Activated CD8-positive, alpha-beta memory T cell treated with anti-CD3 and anti-CD28 coated beads for 1 hour (primary cell): ENCODE results near the gene GATAD2A.

Experiments
- DNase-seq, 2 donors: peaks; one replicate each; pipeline ENCODE4 v3.0.0-alpha.2; 2020; ENCODE audit warnings: low read depth in 1 of 2; ENCODE audit errors: extremely low read depth in 1 of 2

Gene GATAD2A

DNA sequence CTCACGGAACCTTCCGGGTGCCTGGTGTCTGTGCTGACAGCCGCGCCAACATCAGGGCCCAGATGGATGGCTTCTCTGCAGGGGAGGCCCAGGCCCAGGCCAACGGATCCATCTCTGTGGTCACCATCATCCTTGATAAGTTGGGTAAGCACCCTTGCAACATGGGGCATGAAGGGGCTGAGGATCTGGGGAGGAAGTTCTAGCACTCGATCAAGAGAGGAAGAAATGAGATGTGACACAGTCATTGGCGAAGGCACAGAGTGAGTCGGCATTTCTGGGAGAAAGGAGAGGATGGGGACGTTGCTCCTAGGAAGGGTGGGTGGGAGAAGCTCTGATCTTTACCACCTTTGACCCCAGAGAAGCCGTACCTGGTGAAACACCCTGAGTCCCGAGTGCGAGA lies 137.0 kb downstream of the GATAD2A start:
- no peak for DNase-seq

GRCh38 chr19:19543101-19543500 lies 137.6 kb downstream of the GATAD2A start:
- DNase-seq, result no peak

- DNase-seq, result no peak
Observed at GRCh38 chr19:19543640-19544039, 138.2 kb downstream of the GATAD2A start.

DNA sequence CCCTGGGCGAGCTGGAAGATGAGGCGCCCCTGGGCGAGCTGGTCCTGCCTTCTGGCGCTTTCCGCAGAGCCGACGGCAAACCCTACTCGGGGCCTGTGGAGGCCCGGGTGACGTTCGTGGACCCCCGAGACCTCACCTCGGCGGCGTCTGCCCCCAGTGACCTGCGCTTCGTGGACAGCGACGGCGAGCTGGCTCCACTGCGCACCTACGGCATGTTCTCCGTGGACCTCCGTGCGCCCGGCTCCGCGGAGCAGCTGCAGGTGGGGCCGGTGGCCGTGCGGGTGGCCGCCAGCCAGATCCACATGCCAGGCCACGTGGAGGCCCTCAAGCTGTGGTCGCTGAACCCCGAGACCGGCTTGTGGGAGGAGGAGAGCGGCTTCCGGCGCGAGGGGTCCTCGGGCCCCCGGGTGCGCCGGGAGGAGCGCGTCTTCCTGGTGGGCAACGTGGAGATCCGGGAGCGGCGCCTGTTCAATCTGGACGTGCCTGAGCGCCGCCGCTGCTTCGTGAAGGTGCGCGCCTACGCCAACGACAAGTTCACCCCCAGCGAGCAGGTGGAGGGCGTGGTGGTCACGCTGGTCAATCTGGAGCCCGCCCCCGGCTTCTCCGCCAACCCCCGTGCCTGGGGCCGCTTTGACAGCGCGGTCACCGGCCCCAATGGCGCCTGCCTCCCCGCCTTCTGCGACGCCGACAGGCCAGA lies 138.9 kb downstream of the GATAD2A start:
- DNase-seq, result no peak

DNA sequence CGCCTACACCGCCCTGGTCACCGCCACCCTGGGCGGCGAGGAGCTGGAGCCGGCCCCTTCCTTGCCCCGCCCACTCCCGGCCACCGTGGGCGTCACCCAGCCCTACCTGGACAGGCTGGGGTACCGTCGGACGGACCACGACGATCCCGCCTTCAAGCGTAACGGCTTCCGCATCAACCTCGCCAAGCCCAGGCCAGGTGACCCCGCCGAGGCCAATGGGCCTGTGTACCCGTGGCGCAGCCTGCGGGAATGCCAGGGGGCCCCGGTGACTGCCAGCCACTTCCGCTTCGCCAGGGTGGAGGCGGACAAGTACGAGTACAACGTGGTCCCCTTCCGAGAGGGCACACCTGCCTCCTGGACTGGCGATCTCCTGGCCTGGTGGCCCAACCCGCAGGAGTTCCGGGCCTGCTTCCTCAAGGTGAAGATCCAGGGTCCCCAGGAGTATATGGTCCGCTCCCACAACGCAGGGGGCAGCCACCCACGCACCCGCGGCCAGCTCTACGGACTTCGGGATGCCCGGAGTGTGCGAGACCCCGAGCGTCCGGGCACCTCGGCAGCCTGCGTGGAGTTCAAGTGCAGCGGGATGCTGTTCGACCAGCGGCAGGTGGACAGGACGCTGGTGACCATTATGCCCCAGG lies 139.6 kb downstream of the GATAD2A start:
- no peak for DNase-seq

GRCh38 chr19:19545707-19546106 lies 140.2 kb downstream of the GATAD2A start:
- no peak for DNase-seq

GRCh38 chr19:19546751-19547162 lies 141.3 kb downstream of the GATAD2A start:
- DNase-seq, result no peak

- DNase-seq, result no peak
Observed at GRCh38 chr19:19547674-19548336, 142.3 kb downstream of the GATAD2A start.

DNA sequence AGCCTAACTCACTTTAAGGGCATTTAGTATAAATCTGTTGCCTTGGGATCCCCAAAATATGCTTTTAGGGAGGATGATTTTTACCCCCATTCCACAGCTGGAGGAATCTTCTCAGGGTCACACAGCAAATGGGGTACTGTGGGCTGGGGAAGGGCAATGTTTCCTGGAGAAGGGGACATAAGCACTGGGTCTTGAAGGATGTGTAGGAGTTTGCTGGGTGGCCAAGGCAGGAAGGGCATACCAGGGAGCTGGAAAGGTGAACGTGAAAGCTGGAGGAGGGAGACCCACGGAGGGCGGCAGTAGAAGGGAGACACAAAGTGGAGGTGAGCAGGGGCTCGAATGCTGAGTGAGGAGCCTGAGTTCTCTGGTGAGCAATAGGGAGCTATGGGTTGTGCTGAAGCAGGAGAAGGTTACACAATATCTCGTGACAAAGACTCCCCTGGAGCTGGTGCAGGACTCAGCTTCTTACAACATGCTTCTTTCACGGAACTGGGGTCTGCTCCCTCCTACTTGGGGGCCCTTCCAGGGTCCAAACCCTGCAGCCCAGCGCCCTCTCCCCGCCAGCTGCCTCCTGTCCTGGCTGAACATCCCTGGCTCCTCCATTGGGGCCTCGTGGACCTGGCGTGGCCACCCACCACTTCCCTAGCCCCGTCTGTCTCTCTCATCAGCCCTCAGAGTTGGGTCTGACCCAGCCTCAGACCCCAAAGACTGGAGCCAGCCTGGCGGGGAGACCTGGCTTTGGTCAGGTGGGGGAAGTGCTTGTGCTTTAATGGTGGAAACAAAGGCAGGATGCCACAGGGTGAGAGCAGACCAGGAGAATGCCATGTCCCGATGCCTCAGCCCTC lies 143.7 kb downstream of the GATAD2A start:
- no peak for DNase-seq

DNA sequence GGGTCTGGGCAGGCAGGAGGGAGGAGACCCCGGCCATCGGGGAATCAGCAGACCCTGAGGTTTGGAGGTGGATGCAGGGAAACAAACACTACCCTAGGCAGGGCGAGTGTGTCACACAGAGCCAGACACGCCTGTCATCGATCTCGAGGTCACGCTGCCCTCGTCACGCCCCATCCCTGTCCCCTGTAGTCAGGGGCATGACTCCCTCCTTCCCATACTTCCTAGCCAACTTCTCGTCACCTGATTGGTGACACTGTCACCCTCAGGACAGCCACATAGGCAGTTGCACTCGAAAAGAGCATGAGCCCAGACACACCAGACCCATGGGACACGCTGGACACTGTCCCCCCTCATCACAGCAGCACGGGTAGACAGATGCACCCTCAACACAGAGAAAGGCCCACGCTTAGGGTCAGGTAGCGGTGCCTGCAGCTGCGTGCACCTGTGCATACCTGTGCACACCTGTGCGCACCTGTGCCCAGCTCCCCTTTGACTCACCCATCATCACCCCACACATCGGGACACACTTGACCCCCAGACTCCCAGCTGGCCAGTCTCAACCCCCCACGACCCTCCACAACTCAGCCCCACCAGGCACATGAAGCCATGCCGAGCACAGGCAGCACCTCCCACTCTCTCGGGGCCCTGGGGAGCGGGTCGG lies 144.5 kb downstream of the GATAD2A start:
- DNase-seq, result no peak

- DNase-seq, result no peak
Observed at GRCh38 chr19:19550485-19550929, 145.0 kb downstream of the GATAD2A start.

DNA sequence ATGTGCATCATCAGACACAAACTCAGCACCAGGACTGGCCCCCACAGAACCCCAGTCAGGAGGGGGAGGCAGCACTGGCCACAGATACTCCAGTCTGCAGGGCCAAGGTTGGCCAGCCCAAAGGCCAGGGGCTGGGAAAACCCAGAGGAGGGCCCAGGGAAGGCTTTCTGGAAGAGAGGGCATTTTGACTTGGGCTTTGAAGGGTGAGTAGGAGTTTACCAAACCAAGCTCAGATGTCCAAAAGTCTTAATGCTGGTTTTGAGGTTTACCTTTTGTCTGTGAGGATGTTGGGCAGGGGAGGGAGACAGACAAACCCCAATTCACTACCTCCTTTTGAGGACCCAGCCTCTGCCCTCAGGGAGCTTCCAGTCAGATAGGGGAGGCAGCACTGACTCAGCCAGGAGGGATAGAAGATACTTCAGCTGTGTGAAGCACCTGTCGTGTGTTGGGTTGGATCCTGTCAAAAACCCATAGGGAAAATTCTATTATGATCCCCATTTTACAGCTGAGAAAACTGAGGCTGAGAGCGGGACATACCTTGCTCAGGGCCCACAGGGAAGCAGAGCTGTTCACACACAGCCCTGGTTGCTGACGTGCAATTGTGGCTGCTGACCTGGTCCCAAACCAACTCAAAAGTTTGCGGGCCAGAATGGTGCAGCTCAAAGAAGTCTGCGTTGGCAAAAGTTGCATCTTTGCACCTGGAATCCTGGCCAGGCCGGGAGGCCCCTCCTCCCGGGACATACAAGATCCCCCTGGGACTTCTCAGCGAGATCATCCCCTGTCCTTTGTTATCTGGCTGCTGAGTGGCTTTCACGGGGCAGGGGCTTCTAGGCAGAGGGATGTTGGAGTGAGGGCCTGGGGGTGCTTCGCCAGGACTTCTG lies 145.7 kb downstream of the GATAD2A start:
- DNase-seq, result no peak

- no peak for DNase-seq
Observed at GRCh38 chr19:19551853-19552192, 146.3 kb downstream of the GATAD2A start.

DNA sequence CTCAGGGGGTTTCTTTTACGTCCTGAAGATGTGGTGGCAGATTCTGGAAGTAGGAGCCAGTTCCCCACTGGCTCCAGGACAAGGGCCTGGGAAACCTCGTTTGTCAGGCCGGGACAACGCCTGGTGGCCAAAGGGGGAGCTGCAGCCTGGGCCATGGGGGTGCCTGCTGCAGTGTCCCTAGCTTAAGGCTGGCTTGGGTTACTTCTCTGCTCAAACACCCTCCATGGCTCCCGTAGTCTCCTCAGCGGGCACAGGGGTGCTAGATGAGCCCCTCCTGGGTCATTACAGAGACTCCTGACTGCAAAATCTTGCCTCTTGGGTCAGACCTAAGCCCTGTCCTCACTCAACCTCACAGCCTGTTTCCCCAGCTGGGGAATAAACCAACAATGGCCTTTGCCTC lies 147.3 kb downstream of the GATAD2A start:
- DNase-seq, result no peak

DNA sequence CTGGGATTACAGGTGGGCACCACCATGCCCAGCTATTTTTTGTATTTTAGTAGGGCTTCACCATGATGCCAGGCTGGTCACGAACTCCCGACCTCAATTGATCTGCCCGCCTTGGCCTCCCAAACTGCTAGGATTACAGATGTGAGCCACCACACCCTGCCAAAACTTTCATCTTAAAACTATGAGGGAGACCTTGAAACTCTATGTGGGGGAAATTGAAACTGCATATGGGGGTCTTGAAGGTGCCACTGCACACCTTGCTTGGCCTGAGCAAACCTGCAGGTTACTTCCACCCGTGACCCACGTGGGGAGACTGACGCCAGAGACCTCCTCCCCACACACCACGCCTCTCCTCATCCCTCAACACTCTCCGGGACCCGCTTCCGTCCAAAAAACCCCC lies 148.2 kb downstream of the GATAD2A start:
- DNase-seq, result no peak

DNA sequence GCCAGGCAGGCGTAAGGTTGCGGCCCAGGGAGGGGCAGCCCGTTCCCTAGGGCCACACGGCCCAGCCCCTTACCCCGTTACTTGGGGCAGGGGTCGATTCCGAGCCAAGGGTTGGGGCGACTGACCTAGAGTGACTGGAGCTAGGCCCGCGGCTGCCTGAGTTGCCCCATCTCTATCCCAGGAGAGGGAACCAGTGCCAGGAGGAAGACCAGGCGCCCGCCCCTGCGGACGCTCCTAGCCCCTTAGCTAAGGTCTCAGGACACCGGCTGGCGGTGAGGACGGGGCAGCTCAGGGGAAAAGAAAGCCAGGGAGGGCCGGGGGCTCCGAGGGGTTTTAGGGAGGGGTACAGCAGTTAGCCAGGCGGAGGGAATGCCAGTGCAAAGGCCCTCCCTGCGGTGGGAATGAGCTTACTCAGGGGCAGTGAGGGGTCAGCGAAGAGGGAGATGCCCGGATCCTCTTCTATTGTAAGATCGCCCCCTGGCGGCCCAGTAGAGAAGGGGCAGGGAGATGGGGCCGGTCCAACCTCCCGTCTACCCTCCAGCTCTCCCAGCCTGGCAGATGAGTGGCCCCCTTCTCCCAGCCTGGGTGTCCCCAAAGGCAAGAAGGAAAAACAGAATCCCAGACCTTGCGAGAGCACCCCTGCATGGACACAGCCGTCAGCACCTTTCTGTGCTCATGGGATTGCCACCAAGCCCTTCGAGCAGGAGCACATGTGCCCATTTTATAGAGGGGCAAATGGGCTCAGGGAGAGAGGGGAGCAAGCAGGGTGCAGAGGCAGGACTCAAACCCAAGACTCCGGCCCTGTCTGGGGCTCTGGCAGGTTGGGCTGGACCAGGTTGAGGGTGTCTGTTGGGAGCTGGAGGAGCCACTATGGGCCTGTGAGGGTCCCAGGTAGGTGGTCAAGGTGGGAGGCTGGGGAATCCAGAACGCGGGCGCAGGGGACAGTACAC lies 148.9 kb downstream of the GATAD2A start:
- DNase-seq, result peak in 1 of 2 donors; percentile 45

GRCh38 chr19:19558055-19558454 lies 152.6 kb downstream of the GATAD2A start:
- DNase-seq, result no peak
